ENCODE data around the gene TFG.

TFG gene

DNA sequence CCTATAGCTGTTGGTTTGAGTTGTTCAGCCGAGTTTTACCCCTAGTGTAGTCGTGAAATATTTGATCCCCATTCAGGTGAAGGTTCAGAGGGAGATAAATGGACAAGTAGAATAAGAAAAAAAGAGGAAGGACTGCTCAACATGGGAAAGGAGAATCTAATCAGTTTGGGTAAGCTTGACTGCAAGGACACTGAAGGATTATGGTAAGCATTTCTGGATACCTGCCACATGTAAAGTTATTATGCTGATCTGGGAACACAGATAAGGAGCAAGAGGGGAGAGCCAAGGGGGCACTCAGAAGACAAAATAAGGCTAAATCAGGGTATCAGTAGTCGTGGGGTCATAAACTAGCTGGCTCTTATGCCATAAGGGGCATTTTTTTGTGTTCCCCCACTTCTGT is 49.9 kb downstream of the TFG start:
- DNase-seq, result no peak

- no peak for DNase-seq
Observed at GRCh38 chr3:100759950-100760349, 50.7 kb downstream of the TFG start.

DNA sequence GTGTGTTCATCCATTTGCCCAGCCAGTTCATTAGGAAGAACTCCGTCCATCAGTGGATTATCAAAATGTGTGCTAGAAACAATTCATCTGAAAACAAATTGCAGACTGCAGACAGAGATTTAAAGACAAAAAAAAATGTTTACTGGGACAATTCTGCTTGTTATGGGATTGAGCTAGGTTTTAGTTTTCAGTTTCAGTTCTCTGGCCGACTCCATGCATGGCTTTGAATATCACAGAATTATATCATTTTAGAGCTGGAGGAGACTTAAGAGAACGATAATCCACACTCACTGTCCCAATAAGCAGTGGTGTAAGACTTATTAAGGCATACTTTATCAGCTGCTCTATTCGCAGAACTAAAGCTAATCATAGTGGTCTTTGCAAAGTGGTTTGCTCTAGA is 51.1 kb downstream of the TFG start:
- no peak for DNase-seq

GRCh38 chr3:100761211-100761942 is 52.1 kb downstream of the TFG start:
- no peak for DNase-seq

DNA sequence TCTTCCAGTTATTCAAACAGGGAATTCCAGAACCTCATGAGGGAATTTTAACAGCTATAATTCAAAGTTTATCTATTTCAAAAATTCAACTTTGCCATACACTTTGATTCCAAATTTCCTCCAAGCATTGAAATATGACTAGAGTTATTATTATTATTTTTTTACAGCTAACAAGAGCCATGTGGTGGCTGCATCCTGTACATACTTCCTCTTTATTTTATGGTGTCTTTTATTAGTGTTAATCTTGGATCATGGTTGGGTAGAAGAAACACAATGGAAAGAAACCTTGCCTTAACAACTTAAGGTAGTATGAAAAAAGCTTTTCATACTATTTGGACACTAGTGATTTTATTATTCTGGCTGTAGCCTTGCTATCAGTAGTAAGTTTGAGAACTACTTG is 52.7 kb downstream of the TFG start:
- DNase-seq, result no peak

GRCh38 chr3:100765437-100765975 is 56.2 kb downstream of the TFG start:
- DNase-seq, result no peak

DNA sequence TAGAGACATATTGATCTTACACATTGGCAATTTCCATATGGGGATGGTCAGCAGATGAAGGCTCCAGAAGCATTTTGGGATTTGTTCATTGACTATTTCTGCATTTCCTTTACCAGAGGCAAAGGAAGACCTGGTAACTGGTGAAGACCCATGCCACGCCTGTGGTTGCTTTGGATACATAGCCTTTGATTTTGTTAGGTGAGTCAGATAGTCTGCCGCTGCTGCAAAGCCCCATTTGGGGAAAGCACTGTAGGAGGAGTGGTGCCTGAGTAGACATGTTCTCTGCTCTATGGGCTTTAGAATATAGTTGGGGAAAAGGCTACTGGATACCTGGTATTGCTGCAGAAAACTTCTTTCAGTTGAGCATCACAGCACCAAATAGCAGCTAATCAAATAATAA is 56.8 kb downstream of the TFG start:
- no peak for DNase-seq

- DNase-seq, result no peak
Observed at GRCh38 chr3:100769693-100770092, 60.4 kb downstream of the TFG start.

DNA sequence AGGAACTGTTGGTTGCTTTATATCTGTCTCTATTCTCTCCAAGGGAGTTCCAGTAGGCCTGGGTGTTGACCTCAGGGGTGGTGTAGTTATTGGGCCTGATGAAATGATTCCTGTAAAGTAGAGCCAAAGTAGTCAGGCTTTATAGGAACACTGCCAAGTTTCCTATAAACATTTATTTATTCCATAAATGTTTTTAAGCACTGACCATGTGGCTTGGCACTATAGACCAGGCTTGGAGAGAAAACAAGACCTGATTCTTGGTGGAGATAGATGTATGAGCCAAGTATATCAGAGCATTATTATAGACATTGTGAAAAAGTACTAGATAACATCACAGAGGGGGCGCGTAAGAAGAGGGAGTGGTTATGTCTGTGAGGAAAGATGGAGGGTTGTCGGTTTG is 65.9 kb downstream of the TFG start:
- no peak for DNase-seq

GRCh38 chr3:100775669-100776068 is 66.4 kb downstream of the TFG start:
- DNase-seq, result no peak

GRCh38 chr3:100776097-100776729 is 66.9 kb downstream of the TFG start:
- DNase-seq, result no peak

GRCh38 chr3:100776746-100777145 is 67.5 kb downstream of the TFG start:
- no peak for DNase-seq

DNA sequence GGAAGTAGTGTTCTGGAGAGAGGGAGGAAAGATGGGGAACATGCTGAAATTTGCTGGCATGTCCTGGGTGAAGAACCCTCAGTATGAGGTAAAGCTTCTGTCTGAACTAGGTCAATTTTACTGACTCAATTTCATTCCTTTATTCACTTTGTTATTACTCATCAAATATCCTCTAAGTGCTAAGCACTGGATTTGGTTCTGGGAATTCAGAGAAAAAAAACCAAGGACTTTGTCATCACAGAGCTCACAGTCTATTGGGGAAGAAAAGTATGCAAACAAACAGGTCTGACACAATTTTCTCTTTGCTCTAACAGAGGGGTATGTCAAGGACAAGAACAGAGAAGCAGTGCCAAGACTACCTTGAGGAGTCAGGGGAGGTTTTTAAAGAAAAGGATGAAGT is 68.0 kb downstream of the TFG start:
- no peak for DNase-seq

DNA sequence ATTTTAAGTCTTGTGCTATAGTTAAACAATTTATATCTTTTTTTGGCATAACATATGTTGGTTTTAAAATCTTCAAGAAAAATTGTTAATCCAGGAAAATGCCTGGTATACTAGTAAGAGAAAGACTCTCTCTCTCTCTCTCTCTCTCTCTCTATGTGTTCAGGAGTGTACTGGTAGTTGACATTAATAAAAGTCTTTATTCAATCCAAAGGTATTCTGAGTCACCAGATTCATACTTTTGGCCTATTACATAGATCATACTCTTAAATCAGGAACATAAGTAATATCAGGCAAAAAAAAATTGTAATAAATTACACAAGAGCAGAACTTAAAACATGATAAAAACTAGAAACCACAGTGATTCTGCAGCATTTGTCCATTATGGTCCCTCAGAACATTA is 70.2 kb downstream of the TFG start:
- no peak for DNase-seq

DNA sequence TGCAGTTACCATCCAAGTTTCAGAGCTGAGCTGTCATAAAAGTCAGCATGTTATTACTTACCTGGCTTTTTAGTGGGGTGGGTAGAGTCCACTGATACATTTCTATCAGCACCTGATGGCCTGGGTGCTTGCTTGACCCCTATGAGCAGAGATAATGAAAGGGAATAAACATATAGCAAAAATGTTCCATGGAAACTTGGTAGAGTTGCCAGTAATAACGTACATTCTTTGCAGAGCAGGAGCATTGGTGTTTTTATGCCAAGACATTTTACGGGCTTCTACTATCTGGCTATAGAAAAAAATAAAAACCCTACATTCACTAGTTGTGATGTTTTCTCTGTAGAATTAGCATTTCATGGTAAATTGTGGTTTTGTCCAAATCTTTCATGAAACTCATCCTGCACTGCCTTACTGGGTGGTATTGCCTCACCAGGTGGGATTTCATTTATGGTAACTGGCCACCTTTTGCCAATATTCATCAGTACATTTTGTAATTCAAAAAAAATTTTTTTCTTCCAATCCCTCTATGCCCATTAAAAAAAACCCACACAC is 70.9 kb downstream of the TFG start:
- DNase-seq, result no peak

- DNase-seq, result no peak
Observed at GRCh38 chr3:100781301-100781700, 72.0 kb downstream of the TFG start.

DNA sequence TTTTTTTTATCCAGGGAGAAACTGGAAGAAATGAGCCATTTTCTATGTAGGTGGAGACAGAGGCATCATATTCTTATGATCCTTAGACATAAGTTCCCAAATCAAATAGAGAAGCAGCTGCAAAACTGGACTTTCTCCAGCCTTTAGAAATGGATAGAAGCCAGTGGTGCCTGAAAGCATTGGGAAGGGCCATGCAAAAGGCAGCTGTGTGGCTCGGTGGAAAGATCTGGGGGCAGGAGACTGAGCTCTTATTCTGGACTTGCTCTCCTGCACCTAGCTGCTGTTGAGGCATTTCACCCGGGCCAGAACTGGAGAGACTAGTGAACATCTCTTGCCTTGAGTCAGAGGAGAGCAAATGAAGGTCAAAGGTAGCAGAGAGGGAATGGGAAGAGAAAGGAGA is 73.1 kb downstream of the TFG start:
- no peak for DNase-seq

- no peak for DNase-seq
Observed at GRCh38 chr3:100782906-100783305, 73.6 kb downstream of the TFG start.

- DNase-seq, result no peak
Observed at GRCh38 chr3:100783619-100784018, 74.3 kb downstream of the TFG start.

GRCh38 chr3:100789579-100789978 is 80.3 kb downstream of the TFG start:
- DNase-seq, result no peak

- peak in 1 of 2 experiments; percentile 13 for DNase-seq
Observed at GRCh38 chr3:100796556-100796955, 87.3 kb downstream of the TFG start.

DNA sequence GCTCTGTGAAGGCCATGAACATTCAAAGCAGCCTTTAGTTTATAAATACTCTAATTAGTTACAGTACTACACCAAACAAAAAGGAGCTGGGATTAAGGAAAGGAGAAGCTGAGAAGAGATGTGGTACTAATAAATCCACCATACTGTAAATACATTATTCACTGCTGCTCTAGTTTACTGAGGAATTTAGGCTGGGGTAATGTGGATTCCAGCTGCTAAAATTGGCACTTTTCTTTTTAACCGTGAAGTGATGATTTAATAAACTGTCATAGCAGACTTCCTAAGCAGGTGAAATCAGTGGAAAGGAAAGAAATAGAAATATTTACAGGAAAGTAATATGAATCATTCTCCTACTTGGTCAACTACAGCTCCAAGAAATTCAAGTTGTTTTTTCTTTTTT is 88.7 kb downstream of the TFG start:
- no peak for DNase-seq

All from SW 1271 (cell line).